SU-DHL-6 (cell line): Measurements from ENCODE around the gene BPIFB3.

ENCODE experiments used
- EZH2phosphoT487 ChIP-seq: fragments of 200-600 bp; sonication (generic), shearing (Covaris generic); conservative IDR thresholded peaks from 2 replicates; pipeline ENCODE4 v1.6.1; 2018; ENCODE audit warnings: mild to moderate bottlenecking, antibody characterized with exemption, low read length, moderate library complexity, mixed read lengths
- TF ChIP-seq, protein P1 (sequence below): fragments of 200-600 bp; sonication (generic); IDR thresholded peaks from one replicate; pipeline ENCODE4 v1.5.1; 2017; ENCODE audit warnings: antibody characterized with exemption, mild to moderate bottlenecking, low read length, moderate library complexity; ENCODE audit not compliant: insufficient read depth, poor library complexity, severe bottlenecking

GRCh38 chr20:33065785-33066184 is 12.1 kb downstream of the BPIFB3 start:
- TF ChIP-seq, protein P1, sequence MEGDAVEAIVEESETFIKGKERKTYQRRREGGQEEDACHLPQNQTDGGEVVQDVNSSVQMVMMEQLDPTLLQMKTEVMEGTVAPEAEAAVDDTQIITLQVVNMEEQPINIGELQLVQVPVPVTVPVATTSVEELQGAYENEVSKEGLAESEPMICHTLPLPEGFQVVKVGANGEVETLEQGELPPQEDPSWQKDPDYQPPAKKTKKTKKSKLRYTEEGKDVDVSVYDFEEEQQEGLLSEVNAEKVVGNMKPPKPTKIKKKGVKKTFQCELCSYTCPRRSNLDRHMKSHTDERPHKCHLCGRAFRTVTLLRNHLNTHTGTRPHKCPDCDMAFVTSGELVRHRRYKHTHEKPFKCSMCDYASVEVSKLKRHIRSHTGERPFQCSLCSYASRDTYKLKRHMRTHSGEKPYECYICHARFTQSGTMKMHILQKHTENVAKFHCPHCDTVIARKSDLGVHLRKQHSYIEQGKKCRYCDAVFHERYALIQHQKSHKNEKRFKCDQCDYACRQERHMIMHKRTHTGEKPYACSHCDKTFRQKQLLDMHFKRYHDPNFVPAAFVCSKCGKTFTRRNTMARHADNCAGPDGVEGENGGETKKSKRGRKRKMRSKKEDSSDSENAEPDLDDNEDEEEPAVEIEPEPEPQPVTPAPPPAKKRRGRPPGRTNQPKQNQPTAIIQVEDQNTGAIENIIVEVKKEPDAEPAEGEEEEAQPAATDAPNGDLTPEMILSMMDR, result no peak
- TF ChIP-seq EZH2phosphoT487, result no peak
